RWPE2 (cell line): ENCODE results near the gene OSBPL6.
"Not testable (repeated sequence)": the region's sequence is repeated elsewhere in the genome, so short reads cannot be mapped to it uniquely, and the experiment has no call there.

Experiments
- ATAC-seq: fragments of 200-7000 bp; cut with Tn5 transposase; 3 replicates; pipeline ENCODE4 v1.9.1; 2021; ENCODE audit warnings: low read depth
- DNase-seq: peaks from one replicate; pipeline ENCODE4 v3.0.0-alpha.2; 2020; ENCODE audit warnings: low spot score
- H3K27ac ChIP-seq: fragments of 450-650 bp; 2 replicates; pipeline ENCODE4 v1.5.1; 2017; ENCODE audit warnings: mild to moderate bottlenecking; ENCODE audit not compliant: poor library complexity, severe bottlenecking
- H3K27me3 ChIP-seq: fragments of 250-450 bp; sonication (Bioruptor Pico); 2 replicates; pipeline ENCODE4 v1.5.1; 2021; ENCODE audit warnings: mild to moderate bottlenecking, moderate library complexity; ENCODE audit not compliant: insufficient read depth, poor library complexity, severe bottlenecking
- H3K36me3 ChIP-seq: fragments of 250-450 bp; sonication (Bioruptor Pico); 2 replicates; pipeline ENCODE4 v1.5.1; 2020; ENCODE audit warnings: low read depth, mild to moderate bottlenecking, moderate library complexity
- H3K4me1 ChIP-seq: fragments of 250-450 bp; sonication (Bioruptor Pico); 2 replicates; pipeline ENCODE4 v1.5.1; 2021; ENCODE audit warnings: mild to moderate bottlenecking, moderate library complexity; ENCODE audit not compliant: insufficient read depth, poor library complexity, severe bottlenecking
- H3K4me3 ChIP-seq: fragments of 250-450 bp; sonication (Bioruptor Pico); 2 replicates; pipeline ENCODE4 v1.5.1; 2021; ENCODE audit warnings: mild to moderate bottlenecking, moderate library complexity; ENCODE audit not compliant: severe bottlenecking
- H3K9me3 ChIP-seq: fragments of 250-450 bp; sonication (Bioruptor Pico); 2 replicates; pipeline ENCODE4 v1.5.1; 2021; ENCODE audit warnings: mild to moderate bottlenecking, moderate library complexity; ENCODE audit not compliant: severe bottlenecking
- CTCF ChIP-seq: fragments of 450-650 bp; IDR thresholded peaks from one replicate; pipeline ENCODE4 v1.5.1; 2017; ENCODE audit warnings: mild to moderate bottlenecking, moderate library complexity; ENCODE audit not compliant: poor library complexity, severe bottlenecking

The OSBPL6 gene

GRCh38 chr2:178403671-178404306 is 209.5 kb downstream of the OSBPL6 start:
- H3K4me1 ChIP-seq, result no peaks in the 10 kb centered on the region
- TF ChIP-seq CTCF, result no peak

GRCh38 chr2:178404368-178404767 is 210.1 kb downstream of the OSBPL6 start:
- no peak for DNase-seq
- Histone ChIP-seq H3K9me3 (no peaks in the 10 kb centered on the region), H3K4me1 (no peaks in the 10 kb centered on the region), H3K4me3 (no peak overlapping the region), H3K27ac (no peak overlapping the region), H3K27me3 (no peaks in the 10 kb centered on the region), H3K36me3 (no peaks in the 10 kb centered on the region)
- no peak for TF ChIP-seq CTCF
- peak; percentile 85 for ATAC-seq

More at GRCh38 chr2:178403671-178404306, 209.5 kb downstream of the OSBPL6 start:
- H3K4me3 ChIP-seq, result no peak overlapping the region
- no peak for DNase-seq
- no peak for ATAC-seq
- H3K9me3 ChIP-seq, result no peaks in the 10 kb centered on the region
- H3K27me3 ChIP-seq, result no peaks in the 10 kb centered on the region
- H3K36me3 ChIP-seq, result no peaks in the 10 kb centered on the region
- no peak overlapping the region for H3K27ac ChIP-seq

- Histone ChIP-seq H3K36me3 (no peaks in the 10 kb centered on the region), H3K27me3 (no peaks in the 10 kb centered on the region), H3K9me3 (no peaks in the 10 kb centered on the region), H3K4me3 (no peak overlapping the region), H3K4me1 (no peaks in the 10 kb centered on the region), H3K27ac (no peak overlapping the region)
- DNase-seq, result no peak
- ATAC-seq, result no peak
- no peak for TF ChIP-seq CTCF
Observed at GRCh38 chr2:178409261-178409660, 214.9 kb downstream of the OSBPL6 start.

GRCh38 chr2:178412047-178412446 is 217.7 kb downstream of the OSBPL6 start:
- TF ChIP-seq CTCF, result no peak
- Histone ChIP-seq H3K36me3 (no peaks in the 10 kb centered on the region), H3K27ac (no peak overlapping the region), H3K4me3 (no peak overlapping the region), H3K9me3 (no peaks in the 10 kb centered on the region), H3K27me3 (no peaks in the 10 kb centered on the region), H3K4me1 (peaks cover 7% of the 10 kb centered on the region)
- ATAC-seq (no peak), DNase-seq (no peak)

- H3K27me3 ChIP-seq, H3K9me3 ChIP-seq, H3K27ac ChIP-seq, DNase-seq, H3K4me1 ChIP-seq, H3K36me3 ChIP-seq, ATAC-seq, H3K4me3 ChIP-seq: not testable (repeated sequence)
Observed at GRCh38 chr2:178412453-178412852, 218.1 kb downstream of the OSBPL6 start.
